HCT116 (cell line): ENCODE data around the gene EXOC6B. TPM values are rescaled to one million over a fixed set of nuclear protein-coding genes. Genes with fewer than 3 reads are reported as not detected.

ENCODE experiments used
- ATAC-seq: fragments of 200-7000 bp; cut with Tn5 transposase; 2 replicates; pipeline ENCODE4 v1.9.1; 2020; ENCODE audit warnings: mild to moderate bottlenecking, moderate library complexity
- BruUV-seq: library from RNA; stranded (reverse); fragments of 400-500 nt; replicated peaks from 2 replicates; lab custom pipeline; 2021; lab: Mats Ljungman, UMichigan
- CTCF ChIA-PET: fragments of 300-600 bp; sonication (Branson Sonifier 250); formaldehyde crosslinking; loops from one replicate; lab custom pipeline; 2021; ENCODE audit warnings: antibody characterized with exemption; lab: Charles Lee
- POLR2A ChIA-PET: fragments of 300-600, 350-600 bp; sonication (Branson Sonifier 250); formaldehyde crosslinking; loops from one replicate; lab custom pipeline; 2021; ENCODE audit warnings: antibody characterized with exemption; lab: Charles Lee
- RAD21 ChIA-PET, 2 experiments: fragments of 300-600 bp; sonication (Branson Sonifier 250); formaldehyde crosslinking; loops; one replicate each; lab custom pipeline; 2023; ENCODE audit warnings: low total read pairs in 2 of 2; ENCODE audit not compliant: uncharacterized antibody in 2 of 2, unreplicated experiment in 2 of 2, low non-redundant PET in 1 of 2; lab: Charles Lee
- DNase-seq: peaks from one replicate; pipeline ENCODE4 v3.0.0-alpha.2; 2010; ENCODE audit warnings: low read depth, low spot score
- H2AFZ ChIP-seq: fragments of 200-600 bp; shearing (Covaris generic), sonication (generic); 2 replicates; pipeline ENCODE4 v1.6.1; 2017; ENCODE audit warnings: low read depth, mixed run types, mixed read lengths, antibody characterized with exemption, low read length; ENCODE audit not compliant: poor library complexity, severe bottlenecking
- H3K27ac ChIP-seq: 2 replicates; pipeline ENCODE4 v1.5.1; 2012; ENCODE audit warnings: low read depth, low read length
- H3K27me3 ChIP-seq: fragments of 200-600 bp; sonication (generic); 2 replicates; pipeline ENCODE4 v1.6.1; 2016; ENCODE audit warnings: mixed run types, low read length, mixed read lengths; ENCODE audit not compliant: insufficient read depth
- H3K36me3 ChIP-seq, 2 experiments: fragments of 200-500 bp in 1 of 2; fragments of 200-600 bp in 1 of 2; sonication (Bioruptor generic) in 1 of 2; sonication (generic) in 1 of 2; 2 replicates each; pipeline versions ENCODE4 v1.5.1 to v1.6.1; 2014 to 2016; ENCODE audit warnings: low read length in 2 of 2, inconsistent platforms in 1 of 2, mixed read lengths in 1 of 2, mixed run types in 1 of 2; ENCODE audit not compliant: insufficient read depth in 2 of 2, control insufficient read depth in 1 of 2
- H3K4me1 ChIP-seq, 2 experiments: fragments of 200-600 bp in 1 of 2; sonication (generic) in 1 of 2; 2 replicates each; pipeline versions ENCODE4 v1.5.1 to v1.6.1; 2012 to 2017; ENCODE audit warnings: low read length in 2 of 2, inconsistent platforms in 1 of 2, mild to moderate bottlenecking in 1 of 2, mixed read lengths in 1 of 2, mixed run types in 1 of 2, moderate library complexity in 1 of 2; ENCODE audit not compliant: insufficient read depth in 2 of 2, control insufficient read depth in 1 of 2
- H3K4me2 ChIP-seq: fragments of 200-600 bp; sonication (generic); 2 replicates; pipeline ENCODE4 v1.6.1; 2017; ENCODE audit warnings: mixed run types, low read length, mixed read lengths
- H3K4me3 ChIP-seq, 2 experiments: fragments of 200-600 bp in 1 of 2; sonication (generic) in 1 of 2; replicated peaks in 1 of 2; 2 replicates each; pipeline ENCODE4 v1.5.1; 2011 to 2016; ENCODE audit warnings: low read length in 2 of 2, control low read depth in 1 of 2, low read depth in 1 of 2, mild to moderate bottlenecking in 1 of 2, mixed read lengths in 1 of 2, mixed run types in 1 of 2
- H3K79me2 ChIP-seq: fragments of 200-600 bp; sonication (generic); 2 replicates; pipeline ENCODE4 v1.6.1; 2017; ENCODE audit warnings: mild to moderate bottlenecking, mixed run types, low read length, moderate library complexity, mixed read lengths; ENCODE audit not compliant: insufficient read depth
- H3K9ac ChIP-seq: fragments of 200-600 bp; sonication (generic); 2 replicates; pipeline ENCODE4 v1.6.1; 2016; ENCODE audit warnings: low read length, mixed read lengths
- H3K9me2 ChIP-seq: fragments of 200-600 bp; sonication (generic), shearing (Covaris generic); 2 replicates; pipeline ENCODE4 v1.6.1; 2017; ENCODE audit warnings: mixed run types, mild to moderate bottlenecking, moderate library complexity; ENCODE audit not compliant: insufficient read depth
- H3K9me3 ChIP-seq, 2 experiments: fragments of 200-500 bp in 1 of 2; fragments of 200-600 bp in 1 of 2; sonication (Bioruptor generic) in 1 of 2; sonication (generic) in 1 of 2; 2 replicates each; pipeline ENCODE4 v1.6.1; 2014 to 2017; ENCODE audit warnings: low read length in 2 of 2, mixed read lengths in 2 of 2, inconsistent platforms in 1 of 2, low read depth in 1 of 2, mild to moderate bottlenecking in 1 of 2, mixed run types in 1 of 2, moderate library complexity in 1 of 2; ENCODE audit not compliant: control insufficient read depth in 1 of 2, insufficient read depth in 1 of 2
- H4K20me1 ChIP-seq: fragments of 200-600 bp; sonication (generic), shearing (Covaris generic); 2 replicates; pipeline ENCODE4 v1.6.1; 2017; ENCODE audit warnings: mixed run types, mild to moderate bottlenecking, moderate library complexity; ENCODE audit not compliant: insufficient read depth
- CEBPB ChIP-seq: IDR thresholded peaks from 2 replicates; pipeline ENCODE4 v1.6.1; 2012; ENCODE audit warnings: low read depth
- EGR1 ChIP-seq: IDR thresholded peaks from 2 replicates; pipeline ENCODE4 v1.6.1; 2012; ENCODE audit warnings: low read depth
- EZH2phosphoT487 ChIP-seq: fragments of 200-600 bp; IDR thresholded peaks from 2 replicates; pipeline ENCODE4 v1.6.1; 2018; ENCODE audit warnings: antibody characterized with exemption, borderline replicate concordance
- FOSL1 ChIP-seq: IDR thresholded peaks from 2 replicates; pipeline ENCODE4 v1.6.1; 2012; ENCODE audit warnings: low read depth
- POLR2AphosphoS5 ChIP-seq: IDR thresholded peaks from 2 replicates; pipeline ENCODE4 v1.6.1; 2011; ENCODE audit warnings: mild to moderate bottlenecking, low read depth, low read length, moderate library complexity
- RAD21 ChIP-seq: IDR thresholded peaks from 2 replicates; pipeline ENCODE4 v1.6.1; 2012; ENCODE audit warnings: low read depth, mild to moderate bottlenecking
- SIN3A ChIP-seq: IDR thresholded peaks from 2 replicates; pipeline ENCODE4 v1.6.1; 2012; ENCODE audit warnings: low read depth
- SRF ChIP-seq: IDR thresholded peaks from 2 replicates; pipeline ENCODE4 v1.6.1; 2012; ENCODE audit warnings: low read depth
- YY1 ChIP-seq: IDR thresholded peaks from 2 replicates; pipeline ENCODE4 v1.6.1; 2011; ENCODE audit warnings: low read length, low read depth, moderate library complexity, mild to moderate bottlenecking; ENCODE audit not compliant: insufficient replicate concordance; ENCODE audit errors: extremely low read depth
- ZNF274 ChIP-seq: fragments of 200-500 bp; sonication (Bioruptor generic); IDR thresholded peaks from 2 replicates; pipeline ENCODE4 v1.6.1; 2014; ENCODE audit warnings: mild to moderate bottlenecking, low read depth, low read length, inconsistent platforms
- intact Hi-C: fragments of 100-400 bp; cut with micrococcal nuclease; formaldehyde crosslinking; loops from 2 replicates; pipeline ENCODE4 v1.10.0; 2022
- total RNA-seq: library from RNA; stranded (reverse); gene quantifications from one replicate; pipeline ENCODE4 v1.2.1, GENCODE V29; 2021; ENCODE audit not compliant: unreplicated experiment
- TF ChIP-seq, protein P1 (sequence below): IDR thresholded peaks from 2 replicates; pipeline ENCODE4 v1.6.1; 2012; ENCODE audit warnings: low read depth
- TF ChIP-seq, protein P2 (sequence below): IDR thresholded peaks from 2 replicates; pipeline ENCODE4 v1.6.1; 2012

Gene EXOC6B
- total RNA-seq, 1 experiment from 2014 or later: 25.4 TPM

DNA sequence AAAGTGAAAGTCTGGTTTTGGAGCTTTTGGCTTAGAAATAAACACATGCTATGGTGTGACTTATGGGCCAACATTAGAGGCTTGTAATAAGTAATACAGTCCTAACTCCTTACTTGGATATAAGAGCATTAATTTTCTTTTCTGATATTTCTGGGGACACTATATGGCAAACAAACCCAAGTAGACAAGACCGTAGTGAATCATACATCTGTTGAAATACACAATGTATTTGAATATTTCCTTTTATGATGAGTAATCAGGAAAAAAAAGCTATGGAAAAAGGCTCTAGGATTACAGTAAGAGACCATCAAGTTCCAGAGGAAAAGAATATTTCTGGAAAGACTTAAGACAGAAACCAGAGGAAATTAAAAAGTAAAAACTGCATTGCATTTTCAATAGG lies 532.2 kb downstream of the EXOC6B start:
- H3K36me3 ChIP-seq: no peaks in the 10 kb centered on the region
- RAD21 ChIA-PET: no interaction called here
- no peak overlapping the region for H3K9ac ChIP-seq
- TF ChIP-seq, protein P1, sequence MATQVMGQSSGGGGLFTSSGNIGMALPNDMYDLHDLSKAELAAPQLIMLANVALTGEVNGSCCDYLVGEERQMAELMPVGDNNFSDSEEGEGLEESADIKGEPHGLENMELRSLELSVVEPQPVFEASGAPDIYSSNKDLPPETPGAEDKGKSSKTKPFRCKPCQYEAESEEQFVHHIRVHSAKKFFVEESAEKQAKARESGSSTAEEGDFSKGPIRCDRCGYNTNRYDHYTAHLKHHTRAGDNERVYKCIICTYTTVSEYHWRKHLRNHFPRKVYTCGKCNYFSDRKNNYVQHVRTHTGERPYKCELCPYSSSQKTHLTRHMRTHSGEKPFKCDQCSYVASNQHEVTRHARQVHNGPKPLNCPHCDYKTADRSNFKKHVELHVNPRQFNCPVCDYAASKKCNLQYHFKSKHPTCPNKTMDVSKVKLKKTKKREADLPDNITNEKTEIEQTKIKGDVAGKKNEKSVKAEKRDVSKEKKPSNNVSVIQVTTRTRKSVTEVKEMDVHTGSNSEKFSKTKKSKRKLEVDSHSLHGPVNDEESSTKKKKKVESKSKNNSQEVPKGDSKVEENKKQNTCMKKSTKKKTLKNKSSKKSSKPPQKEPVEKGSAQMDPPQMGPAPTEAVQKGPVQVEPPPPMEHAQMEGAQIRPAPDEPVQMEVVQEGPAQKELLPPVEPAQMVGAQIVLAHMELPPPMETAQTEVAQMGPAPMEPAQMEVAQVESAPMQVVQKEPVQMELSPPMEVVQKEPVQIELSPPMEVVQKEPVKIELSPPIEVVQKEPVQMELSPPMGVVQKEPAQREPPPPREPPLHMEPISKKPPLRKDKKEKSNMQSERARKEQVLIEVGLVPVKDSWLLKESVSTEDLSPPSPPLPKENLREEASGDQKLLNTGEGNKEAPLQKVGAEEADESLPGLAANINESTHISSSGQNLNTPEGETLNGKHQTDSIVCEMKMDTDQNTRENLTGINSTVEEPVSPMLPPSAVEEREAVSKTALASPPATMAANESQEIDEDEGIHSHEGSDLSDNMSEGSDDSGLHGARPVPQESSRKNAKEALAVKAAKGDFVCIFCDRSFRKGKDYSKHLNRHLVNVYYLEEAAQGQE: no peak
- TF ChIP-seq FOSL1 (no peak), CEBPB (no peak), RAD21 (no peak), SRF (no peak), EZH2phosphoT487 (no peak), SIN3A (no peak)
- TF ChIP-seq, all 23 proteins: peak for 0
- CTCF ChIA-PET: no interaction called here
- intact Hi-C loops: no loop called here
- no peaks in the 10 kb centered on the region for H3K9me2 ChIP-seq
- H2AFZ ChIP-seq: no peak overlapping the region
- peaks cover 3% of the 10 kb centered on the region; the same call in 1 of the 2 replicates for H4K20me1 ChIP-seq
- no peaks in the 10 kb centered on the region for H3K27me3 ChIP-seq
- H3K27ac ChIP-seq: no peak overlapping the region
- H3K9me3 ChIP-seq: no peaks in the 10 kb centered on the region
- BruUV-seq: no TSS peak
- DNase-seq (no peak), ATAC-seq (no peak)
- H3K4me1 ChIP-seq: no peaks in the 10 kb centered on the region
- POLR2A ChIA-PET: no interaction called here
- H3K4me2 ChIP-seq: no peak overlapping the region
- H3K79me2 ChIP-seq: no peaks in the 10 kb centered on the region
- no peak overlapping the region for H3K4me3 ChIP-seq

DNA sequence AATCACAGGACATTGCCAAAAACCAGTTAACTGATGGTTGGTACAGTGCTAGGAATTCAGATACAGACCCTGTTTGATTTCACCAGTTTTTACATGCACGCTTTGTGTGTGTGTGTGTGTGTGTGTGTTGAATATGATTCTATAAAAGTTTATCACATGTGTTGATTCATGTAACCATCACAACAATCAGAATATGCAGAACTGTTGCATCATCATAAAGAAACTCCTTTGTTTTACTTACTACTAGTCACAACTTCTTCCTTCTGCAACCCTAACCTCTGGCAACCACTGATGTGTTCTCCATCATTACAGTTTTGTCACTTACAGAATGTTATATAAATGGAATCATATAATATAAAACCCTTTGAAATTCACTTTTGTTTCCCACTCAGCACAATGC lies 533.4 kb downstream of the EXOC6B start:
- no peaks in the 10 kb centered on the region for H3K36me3 ChIP-seq
- ATAC-seq (no peak), DNase-seq (no peak)
- H4K20me1 ChIP-seq: peaks cover 3% of the 10 kb centered on the region; the same call in 1 of the 2 replicates
- H3K79me2 ChIP-seq: no peaks in the 10 kb centered on the region
- no peaks in the 10 kb centered on the region for H3K9me2 ChIP-seq
- ChIA-PET RAD21 (interaction anchor here in 1 of 2 experiments (0.6 kb wide), 1 partner anchor 313 kb away, joined by 3 read pairs; no protein-coding TSS in a partner anchor), POLR2A (no interaction called here), CTCF (no interaction called here)
- no peak overlapping the region for H2AFZ ChIP-seq
- intact Hi-C loops: no loop called here
- H3K9me3 ChIP-seq: no peaks in the 10 kb centered on the region
- no peak overlapping the region for H3K9ac ChIP-seq
- H3K4me1 ChIP-seq: no peaks in the 10 kb centered on the region
- BruUV-seq: no TSS peak
- no peak for TF ChIP-seq EGR1
- no peak for TF ChIP-seq CEBPB
- TF ChIP-seq POLR2AphosphoS5: no peak
- no peak for TF ChIP-seq ZNF274
- TF ChIP-seq YY1: no peak
- TF ChIP-seq, protein P2, sequence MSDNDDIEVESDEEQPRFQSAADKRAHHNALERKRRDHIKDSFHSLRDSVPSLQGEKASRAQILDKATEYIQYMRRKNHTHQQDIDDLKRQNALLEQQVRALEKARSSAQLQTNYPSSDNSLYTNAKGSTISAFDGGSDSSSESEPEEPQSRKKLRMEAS: no peak
- no peak overlapping the region for H3K4me2 ChIP-seq
- no peaks in the 10 kb centered on the region for H3K27me3 ChIP-seq
- no peak overlapping the region for H3K4me3 ChIP-seq
- H3K27ac ChIP-seq: no peak overlapping the region
